HG03565 (cell line): ENCODE data around the gene CEP295NL.
"Not testable (repeated sequence)": the region's sequence is repeated elsewhere in the genome, so short reads cannot be mapped to it uniquely, and the experiment has no call there.

Experiments used
- ATAC-seq: cut with Tn5 transposase; IDR thresholded peaks from one replicate; pipeline ENCODE4 v1.9.1; 2021; ENCODE audit warnings: mild to moderate bottlenecking, moderate library complexity; ENCODE audit not compliant: unreplicated experiment

The CEP295NL gene

GRCh38 chr17:78903101-78903779, at the start of gene CEP295NL:
TSS of gene CEP295NL (minus strand) at chr17:78903201. CDS start at chr17:78901828, 1,373 bp downstream.
- ATAC-seq, result no peak

- no peak for ATAC-seq
These were observed 49.7 kb upstream of the CEP295NL start for GRCh38 chr17:78952706-78953105.

GRCh38 chr17:78951967-78952551, 49.1 kb upstream of the CEP295NL start:
- ATAC-seq, result no peak

- ATAC-seq, result no peak
These were observed 47.9 kb upstream of the CEP295NL start for GRCh38 chr17:78950870-78951269.

GRCh38 chr17:78947235-78948149, 44.5 kb upstream of the CEP295NL start:
- ATAC-seq, result no peak

GRCh38 chr17:78946631-78947030, 43.6 kb upstream of the CEP295NL start:
- no peak for ATAC-seq

- no peak for ATAC-seq
These were observed 43.1 kb upstream of the CEP295NL start for GRCh38 chr17:78946131-78946530.

GRCh38 chr17:78945455-78945854, 42.5 kb upstream of the CEP295NL start:
- not testable (repeated sequence) for ATAC-seq

- ATAC-seq, result no peak
These were observed 42.0 kb upstream of the CEP295NL start for GRCh38 chr17:78944956-78945355.

- no peak for ATAC-seq
These were observed 41.0 kb upstream of the CEP295NL start for GRCh38 chr17:78944026-78944425.

- no peak for ATAC-seq
These were observed 37.7 kb upstream of the CEP295NL start for GRCh38 chr17:78940708-78941107.

- no peak for ATAC-seq
These were observed 37.3 kb upstream of the CEP295NL start for GRCh38 chr17:78940258-78940657.

GRCh38 chr17:78939615-78940014, 36.6 kb upstream of the CEP295NL start:
- ATAC-seq, result no peak

GRCh38 chr17:78937561-78937960, 34.6 kb upstream of the CEP295NL start:
- no peak for ATAC-seq

GRCh38 chr17:78935419-78936323, 32.7 kb upstream of the CEP295NL start:
- ATAC-seq, result no peak

- no peak for ATAC-seq
These were observed 31.8 kb upstream of the CEP295NL start for GRCh38 chr17:78934681-78935418.

GRCh38 chr17:78933959-78934568, 31.1 kb upstream of the CEP295NL start:
- no peak for ATAC-seq

- no peak for ATAC-seq
These were observed 30.3 kb upstream of the CEP295NL start for GRCh38 chr17:78933025-78933958.
